Neutrophil (primary cell): Measurements from ENCODE around the gene TMCO6.

Source experiments
- H3K27ac ChIP-seq: fragments of 200-600 bp; sonication (generic); 2 replicates; pipeline ENCODE4 v1.5.1; 2016; ENCODE audit warnings: mild to moderate bottlenecking, moderate library complexity
- H3K27me3 ChIP-seq: fragments of 200-600 bp; sonication (generic); 2 replicates; pipeline ENCODE4 v1.6.0; 2016; ENCODE audit warnings: mild to moderate bottlenecking
- H3K36me3 ChIP-seq: fragments of 200-600 bp; sonication (generic); 2 replicates; pipeline ENCODE4 v1.5.1; 2017
- H3K4me1 ChIP-seq, 2 experiments: fragments of 200-600 bp in 1 of 2; sonication (generic) in 1 of 2; 1 replicate in 1 of 2; 2 replicates in 1 of 2; pipeline versions ENCODE4 v1.5.1 to v1.6.1; 2013 to 2016; ENCODE audit warnings: low read depth in 1 of 2, low read length in 1 of 2, mild to moderate bottlenecking in 1 of 2, moderate library complexity in 1 of 2; ENCODE audit not compliant: control insufficient read depth in 1 of 2, insufficient read depth in 1 of 2
- H3K4me3 ChIP-seq, 2 experiments: fragments of 200-600 bp in 1 of 2; sonication (generic) in 1 of 2; 1 replicate in 1 of 2; 2 replicates in 1 of 2; pipeline ENCODE4 v1.5.1; 2013 to 2016; ENCODE audit warnings: low read depth in 1 of 2, low read length in 1 of 2, mild to moderate bottlenecking in 1 of 2, moderate library complexity in 1 of 2
- H3K9me3 ChIP-seq: fragments of 200-600 bp; sonication (generic); 2 replicates; pipeline ENCODE4 v1.5.1; 2016
- CTCF ChIP-seq: fragments of 200-600 bp; sonication (generic); IDR thresholded peaks from 2 replicates; pipeline ENCODE4 v1.5.1; 2016; ENCODE audit warnings: antibody characterized with exemption

The TMCO6 gene

GRCh38 chr5:140603734-140604133, 35.5 kb upstream of the TMCO6 start:
- H3K4me1 ChIP-seq, result peaks cover 77 to 79% of the 10 kb centered on the region in 2 experiments
- H3K9me3 ChIP-seq, result no peaks in the 10 kb centered on the region
- peak overlapping the region in 1 of 2 experiments; percentile 17 for H3K4me3 ChIP-seq
- no peaks in the 10 kb centered on the region for H3K36me3 ChIP-seq
- peak overlapping the region; percentile 97 for H3K27ac ChIP-seq
- no peak for TF ChIP-seq CTCF
- no peaks in the 10 kb centered on the region for H3K27me3 ChIP-seq

- Histone ChIP-seq H3K4me1 (peaks cover 98% of the 10 kb centered on the region in 2 experiments), H3K27ac (peak overlapping the region; percentile 82), H3K27me3 (no peaks in the 10 kb centered on the region), H3K4me3 (no peak overlapping the region), H3K9me3 (no peaks in the 10 kb centered on the region), H3K36me3 (no peaks in the 10 kb centered on the region)
- no peak for TF ChIP-seq CTCF
Observed at GRCh38 chr5:140605879-140606278, 33.4 kb upstream of the TMCO6 start.

- no peak for TF ChIP-seq CTCF
- Histone ChIP-seq H3K27me3 (no peaks in the 10 kb centered on the region), H3K4me3 (peak overlapping the region in 1 of 2 experiments; percentile 12), H3K9me3 (no peaks in the 10 kb centered on the region), H3K27ac (peak overlapping the region; percentile 82), H3K4me1 (peaks cover 97 to 98% of the 10 kb centered on the region in 2 experiments), H3K36me3 (no peaks in the 10 kb centered on the region)
Observed at GRCh38 chr5:140607031-140607430, 32.2 kb upstream of the TMCO6 start.

GRCh38 chr5:140608722-140609121, 30.5 kb upstream of the TMCO6 start:
- Histone ChIP-seq H3K9me3 (no peaks in the 10 kb centered on the region), H3K4me1 (peaks cover 96 to 98% of the 10 kb centered on the region in 2 experiments), H3K27ac (peak overlapping the region; percentile 99), H3K4me3 (peak overlapping the region; percentile 35 to 41), H3K36me3 (no peaks in the 10 kb centered on the region), H3K27me3 (no peaks in the 10 kb centered on the region)
- no peak for TF ChIP-seq CTCF

- peak overlapping the region; percentile 99 for H3K27ac ChIP-seq
- no peaks in the 10 kb centered on the region for H3K36me3 ChIP-seq
- H3K27me3 ChIP-seq, result no peaks in the 10 kb centered on the region
- H3K4me3 ChIP-seq, result peak overlapping the region; percentile 35 to 41
- H3K9me3 ChIP-seq, result no peaks in the 10 kb centered on the region
- H3K4me1 ChIP-seq, result peaks cover 96 to 97% of the 10 kb centered on the region in 2 experiments
- no peak for TF ChIP-seq CTCF
Observed at GRCh38 chr5:140609126-140609525, 30.1 kb upstream of the TMCO6 start.
